Measurements from ENCODE around the gene ANGEL1. TPM values are rescaled to one million over a fixed set of nuclear protein-coding genes. Genes with fewer than 3 reads are reported as not detected.
A peak's percentile ranks its signal among the peaks of the same experiment; 100 is the strongest.

ANGEL1 gene
- total RNA-seq, 1 donor from 2014 or later: 38.8 TPM

GRCh38 chr14:76779221-76780057, 33.2 kb downstream of the ANGEL1 start:
- Mint-ChIP-seq H3K9me3 (no peaks in the 10 kb centered on the region), H3K27ac (ENCODE audit: unreplicated experiment) (peak overlapping the region; percentile 90), H3K4me1 (peaks cover 27% of the 10 kb centered on the region), H3K36me3 (ENCODE audit: low read depth) (peaks cover 11% of the 10 kb centered on the region), H3K4me3 (peak overlapping the region; percentile 35), H3K27me3 (ENCODE audit: low read depth) (peaks cover 2% of the 10 kb centered on the region)
- TF ChIP-seq CTCF (conservative IDR thresholded peaks at IDR 0.05): no peak
- no peak for DNase-seq (ENCODE audit: low read depth, low spot score)

GRCh38 chr14:76778546-76779215, 34.0 kb downstream of the ANGEL1 start:
- peaks cover 11% of the 10 kb centered on the region for H3K36me3 Mint-ChIP-seq (ENCODE audit: low read depth)
- peaks cover 30% of the 10 kb centered on the region for H3K4me1 Mint-ChIP-seq
- H3K4me3 Mint-ChIP-seq: peak overlapping the region; percentile 21
- TF ChIP-seq CTCF (conservative IDR thresholded peaks at IDR 0.05): no peak
- no peaks in the 10 kb centered on the region for H3K9me3 Mint-ChIP-seq
- peaks cover 2% of the 10 kb centered on the region for H3K27me3 Mint-ChIP-seq (ENCODE audit: low read depth)
- no peak for DNase-seq (ENCODE audit: low read depth, low spot score)
- no peak overlapping the region for H3K27ac Mint-ChIP-seq (ENCODE audit: unreplicated experiment)

GRCh38 chr14:76777721-76778120, 35.0 kb downstream of the ANGEL1 start:
- Mint-ChIP-seq H3K4me3 (no peak overlapping the region), H3K27ac (ENCODE audit: unreplicated experiment) (peak overlapping the region; percentile 43), H3K9me3 (no peaks in the 10 kb centered on the region), H3K27me3 (ENCODE audit: low read depth) (peaks cover 2% of the 10 kb centered on the region), H3K4me1 (peaks cover 40% of the 10 kb centered on the region), H3K36me3 (ENCODE audit: low read depth) (peaks cover 11% of the 10 kb centered on the region)
- DNase-seq (ENCODE audit: low read depth, low spot score): no peak
- TF ChIP-seq CTCF (conservative IDR thresholded peaks at IDR 0.05): no peak

- H3K9me3 Mint-ChIP-seq: no peaks in the 10 kb centered on the region
- H3K4me3 Mint-ChIP-seq: peak overlapping the region; percentile 79
- peaks cover 11% of the 10 kb centered on the region for H3K36me3 Mint-ChIP-seq (ENCODE audit: low read depth)
- peak overlapping the region; percentile 94 for H3K27ac Mint-ChIP-seq (ENCODE audit: unreplicated experiment)
- peaks cover 2% of the 10 kb centered on the region for H3K27me3 Mint-ChIP-seq (ENCODE audit: low read depth)
- peaks cover 48% of the 10 kb centered on the region for H3K4me1 Mint-ChIP-seq
- no peak for TF ChIP-seq CTCF (conservative IDR thresholded peaks at IDR 0.05)
- peak; percentile 28 for DNase-seq (ENCODE audit: low read depth, low spot score)
Observed at GRCh38 chr14:76776428-76777251, 36.0 kb downstream of the ANGEL1 start.

- H3K36me3 Mint-ChIP-seq (ENCODE audit: low read depth): peaks cover 11% of the 10 kb centered on the region
- H3K4me3 Mint-ChIP-seq: no peak overlapping the region
- TF ChIP-seq CTCF (conservative IDR thresholded peaks at IDR 0.05): no peak
- H3K4me1 Mint-ChIP-seq: peaks cover 48% of the 10 kb centered on the region
- peaks cover 2% of the 10 kb centered on the region for H3K27me3 Mint-ChIP-seq (ENCODE audit: low read depth)
- no peak for DNase-seq (ENCODE audit: low read depth, low spot score)
- H3K9me3 Mint-ChIP-seq: no peaks in the 10 kb centered on the region
- no peak overlapping the region for H3K27ac Mint-ChIP-seq (ENCODE audit: unreplicated experiment)
Observed at GRCh38 chr14:76775695-76776427, 36.8 kb downstream of the ANGEL1 start.
